HG03439 (cell line): Measurements from ENCODE around the gene SMARCAL1.
A peak's percentile ranks its signal among the peaks of the same experiment; 100 is the strongest.
"Not testable (repeated sequence)": the region's sequence is repeated elsewhere in the genome, so short reads cannot be mapped to it uniquely, and the experiment has no call there.

Experiments used
- ATAC-seq: cut with Tn5 transposase; IDR thresholded peaks from one replicate; pipeline ENCODE4 v1.9.1; 2021; ENCODE audit warnings: mild to moderate bottlenecking, moderate library complexity; ENCODE audit not compliant: unreplicated experiment

Gene SMARCAL1

DNA sequence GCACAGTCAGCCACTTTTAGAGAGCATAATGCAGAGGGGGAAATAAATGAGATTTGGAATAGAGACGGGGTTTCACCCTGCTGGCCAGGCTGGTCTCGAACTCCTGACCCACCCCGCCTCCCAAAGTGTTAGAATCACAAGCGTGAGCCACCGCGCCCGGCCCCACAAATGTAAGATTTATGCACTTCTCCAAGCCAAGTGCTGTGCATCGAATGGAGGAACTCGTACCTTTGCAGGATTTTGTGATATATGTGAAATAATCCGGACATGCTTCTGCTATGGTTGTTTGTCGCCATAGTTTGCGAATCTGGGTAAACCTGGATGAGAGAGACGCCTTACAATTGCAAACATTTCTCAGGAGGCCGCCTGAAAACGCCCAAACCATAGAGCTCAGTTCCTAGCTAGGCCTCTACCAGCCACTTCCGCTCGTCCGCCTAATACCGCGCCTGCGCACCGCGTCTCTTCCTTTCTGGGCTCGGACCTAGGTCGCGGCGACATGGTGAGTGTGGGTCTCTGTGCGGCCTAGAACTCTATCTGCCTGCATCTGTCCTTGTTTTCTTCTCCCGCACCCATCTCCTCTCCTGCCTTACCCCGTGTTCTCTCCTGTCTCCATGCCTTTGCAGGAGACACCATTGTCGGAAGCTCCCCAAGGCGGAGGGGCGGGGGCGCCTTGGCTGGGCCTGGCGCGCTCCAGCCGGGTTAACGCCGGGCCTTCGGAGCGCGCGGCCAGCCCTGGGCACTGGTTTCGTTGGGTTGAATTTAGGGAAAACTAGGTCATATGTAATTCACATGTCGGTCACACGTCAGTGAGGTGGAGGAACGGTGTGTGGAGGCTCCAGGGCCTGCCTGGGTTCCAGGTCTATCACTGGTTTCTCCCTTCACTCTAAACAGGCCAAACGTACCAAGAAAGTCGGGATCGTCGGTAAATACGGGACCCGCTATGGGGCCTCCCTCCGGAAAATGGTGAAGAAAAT is 86.4 kb downstream of the SMARCAL1 start, which contains the start of gene RPL37A:
Gene RPL37A, plus strand, starts transcription at position 466 of the 974 bp plus-strand sequence. Its CDS starts 31 bp downstream, at position 497.
- peak; percentile 92 for ATAC-seq

GRCh38 chr2:216499641-216500218 is 87.4 kb downstream of the SMARCAL1 start:
- no peak for ATAC-seq

DNA sequence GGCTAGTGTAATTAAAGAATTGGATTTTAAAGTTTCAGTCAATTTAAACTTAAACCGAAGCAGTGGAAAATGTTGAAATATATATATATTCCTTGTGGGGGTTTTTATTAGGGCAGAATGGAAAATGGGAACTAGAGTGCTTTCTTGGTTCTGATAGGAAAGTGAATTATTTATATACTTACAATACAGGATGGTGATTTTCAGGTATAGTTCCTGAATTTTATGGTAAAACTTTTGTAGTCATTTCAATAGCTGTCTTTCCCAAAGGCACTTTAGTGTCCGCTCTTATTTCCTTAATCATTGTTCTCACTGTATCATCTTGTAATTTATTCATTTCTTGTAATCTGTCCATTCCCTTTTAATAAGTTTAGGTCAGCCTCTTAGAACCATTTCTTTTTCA is 88.3 kb downstream of the SMARCAL1 start:
- no peak for ATAC-seq

- no peak for ATAC-seq
Observed at GRCh38 chr2:216501854-216502253, 89.6 kb downstream of the SMARCAL1 start.

GRCh38 chr2:216502381-216503158 is 90.3 kb downstream of the SMARCAL1 start:
- no peak for ATAC-seq

GRCh38 chr2:216503159-216503629 is 90.9 kb downstream of the SMARCAL1 start:
- no peak for ATAC-seq

DNA sequence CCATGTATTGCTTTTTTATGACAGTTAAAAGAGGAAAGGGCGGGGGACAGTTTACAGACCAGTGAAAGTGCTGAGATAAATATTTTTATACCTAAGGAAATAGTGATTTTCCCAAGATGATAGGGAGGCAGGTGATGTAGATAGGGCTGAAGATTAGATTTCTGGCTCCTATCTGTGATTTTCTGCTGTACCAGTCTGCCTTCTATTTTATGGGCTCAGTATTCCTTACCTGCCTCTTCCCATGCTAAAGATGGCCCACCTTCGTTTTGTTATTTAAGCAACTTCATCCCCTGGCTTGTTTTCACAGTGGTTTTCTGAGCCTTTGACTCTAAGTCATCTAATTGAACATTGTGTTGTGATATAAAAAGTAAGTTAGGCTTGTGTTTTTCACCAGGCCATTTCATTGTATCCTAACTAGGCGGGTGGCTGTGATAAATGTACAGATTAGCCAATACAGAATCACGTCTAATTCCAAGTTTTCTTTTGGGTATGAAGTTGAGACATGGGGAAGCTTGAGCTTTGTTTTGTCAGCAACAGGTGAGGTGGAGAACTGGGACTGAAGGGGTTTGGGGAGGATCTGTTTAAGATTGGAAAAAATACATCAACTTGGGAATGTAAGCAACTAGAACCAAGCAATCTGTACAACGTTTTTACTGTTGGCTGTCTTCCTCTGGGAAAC is 91.6 kb downstream of the SMARCAL1 start:
- no peak for ATAC-seq

- no peak for ATAC-seq
Observed at GRCh38 chr2:216504376-216504762, 92.1 kb downstream of the SMARCAL1 start.

DNA sequence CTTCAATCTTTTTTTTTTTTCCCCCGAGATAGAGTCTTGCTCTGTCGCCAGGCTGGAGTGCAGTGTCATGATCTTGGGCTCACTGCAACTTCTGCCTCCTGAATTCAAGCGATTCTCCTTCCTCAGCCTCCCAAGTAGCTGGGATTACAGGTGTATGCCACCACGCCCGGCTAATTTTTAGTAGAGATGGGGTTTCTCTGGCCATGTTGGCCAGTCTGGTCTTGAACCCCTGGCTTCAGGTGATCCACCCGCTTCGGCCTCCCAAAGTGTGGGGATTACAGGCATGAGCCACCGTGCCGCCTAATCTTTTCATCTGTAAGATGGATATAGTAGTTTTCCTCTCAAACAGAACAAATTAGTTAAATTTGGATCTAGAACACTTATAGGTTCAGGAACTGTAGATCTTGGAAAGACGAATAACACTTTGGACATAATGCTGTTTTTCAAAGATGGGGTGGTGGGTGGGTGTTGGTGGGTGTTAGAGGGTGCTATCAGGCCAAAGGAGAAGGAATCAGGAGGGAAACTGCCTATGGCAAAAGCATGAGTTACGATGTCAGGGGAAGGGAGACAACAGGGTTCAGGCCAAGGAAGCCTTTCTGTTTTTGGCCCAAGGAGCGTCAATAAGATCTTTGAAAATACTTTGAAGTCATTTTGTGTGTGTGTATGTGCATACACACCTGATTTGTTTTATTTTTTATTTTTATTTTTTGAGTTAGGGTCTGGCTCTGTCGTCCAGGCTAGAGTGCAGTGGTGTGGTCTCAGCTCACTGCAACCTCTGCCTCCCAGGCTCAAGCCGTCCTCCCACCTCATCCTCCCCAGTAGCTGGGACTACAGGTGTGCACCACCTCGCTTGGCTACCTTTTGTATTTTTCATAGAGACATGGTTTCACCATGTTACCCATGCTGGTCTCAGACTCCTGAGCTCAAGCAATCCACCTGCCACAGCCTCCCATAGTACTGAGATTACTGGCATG is 93.1 kb downstream of the SMARCAL1 start:
- ATAC-seq = no peak

DNA sequence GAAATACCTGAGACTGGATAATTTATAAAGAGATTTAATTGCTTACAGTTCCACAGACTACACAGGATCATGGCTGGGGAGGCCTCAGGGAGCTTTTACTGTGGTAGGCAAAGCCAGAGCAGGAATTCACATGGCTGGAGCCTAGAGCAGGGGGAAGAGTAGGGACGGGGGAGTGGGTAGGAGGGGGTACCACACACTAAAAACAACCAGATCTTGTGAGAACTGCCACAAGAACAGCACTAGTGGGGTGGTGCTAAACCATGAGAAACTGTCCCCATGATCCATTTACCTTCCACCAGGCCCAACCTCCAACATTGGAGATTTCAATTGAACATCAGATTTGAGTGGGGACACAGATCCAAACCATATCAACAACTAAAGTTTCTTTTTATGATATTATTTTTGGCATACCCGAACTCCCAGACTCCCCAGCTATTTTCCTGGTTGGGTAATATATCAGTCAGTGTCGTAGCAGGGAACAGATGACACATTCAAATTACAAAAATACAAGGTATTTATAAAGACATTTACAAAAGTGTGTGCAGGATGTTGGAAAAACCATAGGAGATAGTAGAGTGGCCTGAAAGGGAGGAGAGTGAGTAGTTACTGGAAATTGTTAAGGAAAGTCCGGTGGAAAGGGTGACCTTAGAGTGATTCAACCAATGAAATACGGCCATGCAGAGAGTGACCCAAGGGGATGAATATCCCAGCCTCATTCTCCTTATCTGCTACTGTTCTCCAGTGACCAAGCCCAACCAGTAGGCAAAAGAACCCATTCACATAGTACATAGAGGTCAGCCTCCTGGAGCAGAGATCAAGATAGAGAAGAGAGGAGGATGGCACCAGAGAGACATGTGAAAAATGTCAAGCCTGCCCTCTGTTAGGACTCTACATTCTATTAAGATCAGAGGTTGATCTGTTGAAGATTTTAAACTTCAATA is 95.2 kb downstream of the SMARCAL1 start:
- ATAC-seq = no peak

DNA sequence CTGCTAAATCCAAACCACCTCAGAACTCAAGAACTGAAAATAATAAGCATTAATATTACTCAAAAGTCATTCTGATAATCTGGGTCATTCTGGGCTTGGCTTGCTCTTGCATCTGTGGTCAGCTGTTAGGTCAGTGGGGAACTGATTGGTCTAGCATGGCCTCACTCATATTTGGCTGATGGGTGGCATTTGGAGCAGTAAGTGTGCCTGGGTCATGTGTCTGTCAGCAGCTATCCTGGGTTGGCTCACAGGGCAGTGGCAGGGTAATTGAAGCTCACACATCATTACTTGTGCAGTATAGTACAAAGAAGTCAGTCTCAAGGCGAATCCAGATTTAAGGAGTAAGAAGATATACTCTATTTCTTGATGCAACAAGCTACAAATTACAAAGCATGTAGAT is 95.9 kb downstream of the SMARCAL1 start:
- no peak for ATAC-seq

DNA sequence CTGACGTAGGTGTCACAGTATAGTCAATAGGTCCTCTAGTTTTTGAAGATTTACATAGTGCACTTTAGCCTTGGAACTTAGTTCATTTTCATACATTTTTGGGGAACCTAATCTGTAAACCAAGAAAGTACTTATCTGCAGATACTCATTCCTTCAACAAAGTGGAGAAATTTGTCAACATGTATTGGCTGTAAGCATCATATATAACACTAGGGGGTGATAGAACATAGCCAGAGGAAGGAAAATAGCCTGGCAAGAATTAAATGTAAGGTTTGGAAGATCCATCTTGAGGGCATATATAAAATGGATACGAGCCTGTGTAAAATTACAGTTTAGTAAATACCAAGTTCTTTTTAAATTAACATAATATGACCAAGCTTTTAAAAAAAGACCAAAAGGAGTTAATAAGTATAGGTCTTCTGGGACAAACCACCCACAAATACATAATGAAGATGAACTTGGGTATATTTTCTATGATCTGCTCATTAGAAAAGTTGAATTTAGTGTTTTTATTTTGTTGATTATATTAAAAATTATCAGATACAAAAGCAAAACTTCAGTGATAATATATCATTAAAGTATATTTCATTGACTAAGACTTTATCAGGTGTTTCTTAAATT is 104.6 kb downstream of the SMARCAL1 start:
- no peak for ATAC-seq

GRCh38 chr2:216517447-216518225 is 105.4 kb downstream of the SMARCAL1 start:
- no peak for ATAC-seq

DNA sequence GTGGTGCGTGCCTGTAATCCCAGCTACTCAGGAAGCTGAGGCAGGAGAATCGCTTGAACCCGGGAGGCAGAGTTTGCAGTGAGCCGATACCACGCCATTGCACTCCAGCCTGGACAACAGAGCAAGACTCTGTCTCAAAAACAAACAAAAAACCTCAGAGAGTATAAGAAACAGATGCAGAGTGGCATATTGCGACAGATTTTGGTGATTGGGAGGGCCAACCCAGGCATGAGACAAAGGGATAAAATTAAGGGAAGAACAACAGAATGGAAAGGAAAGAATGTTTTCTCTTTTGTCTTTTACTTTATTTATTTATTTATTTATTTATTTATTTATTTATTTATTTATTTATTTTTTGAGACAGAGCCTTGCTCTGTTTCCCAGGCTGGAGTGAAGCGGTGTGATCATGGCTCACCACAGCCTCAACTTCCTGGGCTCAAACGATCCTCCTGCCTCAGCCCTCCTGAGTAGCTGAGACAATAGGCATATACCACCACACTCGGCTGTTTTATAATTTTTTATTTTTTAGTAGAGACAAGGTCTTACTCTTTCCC is 106.4 kb downstream of the SMARCAL1 start:
- ATAC-seq = not testable (repeated sequence)

DNA sequence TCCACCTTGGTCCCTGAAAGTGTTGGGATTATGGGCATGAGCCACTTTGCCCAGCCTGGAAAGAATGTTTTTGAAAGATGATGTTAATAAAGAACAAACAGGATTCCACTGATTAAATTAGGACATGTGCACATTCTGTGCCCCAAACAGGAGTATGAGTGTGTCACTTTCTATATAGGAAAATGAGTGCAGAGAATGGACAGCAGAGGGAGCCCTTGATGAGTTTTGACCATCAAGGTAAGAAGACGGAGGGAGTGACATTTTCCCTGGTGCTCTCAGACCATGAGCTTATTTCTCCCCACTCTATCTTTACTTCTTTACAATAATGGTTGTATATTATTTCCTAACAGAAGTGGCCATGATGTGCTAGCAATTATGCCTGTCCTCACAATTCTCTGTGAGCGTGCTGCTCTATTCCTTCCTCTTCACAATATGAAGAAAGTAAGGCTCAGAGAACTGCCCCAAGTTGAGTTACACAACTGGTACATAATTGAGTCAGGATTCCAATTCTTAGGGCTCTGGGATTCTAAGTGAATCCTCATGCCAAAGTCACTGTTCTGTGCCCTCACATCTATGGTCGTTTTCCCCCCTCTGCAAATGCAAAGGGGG is 107.0 kb downstream of the SMARCAL1 start:
- ATAC-seq = peak; percentile 57

GRCh38 chr2:216520112-216520511 is 107.8 kb downstream of the SMARCAL1 start:
- no peak for ATAC-seq
